Measurements from ENCODE around the gene NKD1. TPM values are rescaled to one million over a fixed set of nuclear protein-coding genes. Genes with fewer than 3 reads are reported as not detected.

The NKD1 gene
- total and polyA plus RNA-seq, 8 donors = 0.44 to 284 (median 2.1) TPM

GRCh38 chr16:50571786-50572185 is 23.6 kb downstream of the NKD1 start:
- no peak overlapping the region for H3K4me3 ChIP-seq
- H3K27ac ChIP-seq = no peak overlapping the region
- H3K36me3 ChIP-seq = peaks cover 0 to 11% (median 3%) of the 10 kb centered on the region in 4 donors
- WGBS, 5 donors = 90 to 96% (median 94%) methylated on average over 7 of the region's 7 CpGs
- H3K4me1 ChIP-seq = peaks cover 0 to 40% (median 15%) of the 10 kb centered on the region in 4 donors
- H3K27me3 ChIP-seq = no peaks in the 10 kb centered on the region
- intact Hi-C loops (cut with DNase I; ENCODE audit: low total_unique reads) = no loop called here
- DNase-seq = no peak
- TF ChIP-seq POLR2AphosphoS5 (IDR thresholded peaks at IDR 0.05) (no peak), CTCF (IDR thresholded peaks at IDR 0.05) (no peak), EP300 (IDR thresholded peaks at IDR 0.05) (no peak), POLR2A (IDR thresholded peaks at IDR 0.05) (no peak)
- H3K9me3 ChIP-seq = no peaks in the 10 kb centered on the region

- Histone ChIP-seq H3K36me3 (peaks cover 0 to 11% (median 3%) of the 10 kb centered on the region in 4 donors), H3K9me3 (no peaks in the 10 kb centered on the region), H3K4me1 (peaks cover 0 to 40% (median 15%) of the 10 kb centered on the region in 4 donors), H3K27ac (no peak overlapping the region), H3K4me3 (no peak overlapping the region), H3K27me3 (no peaks in the 10 kb centered on the region)
- 68 to 86% (median 82%) methylated on average over 7 of the region's 7 CpGs for WGBS, 5 donors
- DNase-seq = no peak
- intact Hi-C loops (cut with DNase I; ENCODE audit: low total_unique reads) = no loop called here
- TF ChIP-seq EP300 (IDR thresholded peaks at IDR 0.05) = no peak
- TF ChIP-seq CTCF (IDR thresholded peaks at IDR 0.05) = no peak
- TF ChIP-seq POLR2A (IDR thresholded peaks at IDR 0.05) = no peak
- TF ChIP-seq POLR2AphosphoS5 (IDR thresholded peaks at IDR 0.05) = no peak
Observed at GRCh38 chr16:50572700-50573099, 24.5 kb downstream of the NKD1 start.

- intact Hi-C loops (cut with DNase I; ENCODE audit: low total_unique reads) = no loop called here
- TF ChIP-seq EP300 (IDR thresholded peaks at IDR 0.05) = no peak
- no peak for TF ChIP-seq POLR2AphosphoS5 (IDR thresholded peaks at IDR 0.05)
- TF ChIP-seq CTCF (IDR thresholded peaks at IDR 0.05) = no peak
- TF ChIP-seq POLR2A (IDR thresholded peaks at IDR 0.05) = no peak
- Histone ChIP-seq H3K27ac (peak overlapping the region in 2 of 5 donors; percentile 77 to 79), H3K4me1 (peaks cover 0 to 38% (median 14%) of the 10 kb centered on the region in 4 donors), H3K36me3 (peaks cover 0 to 12% (median 3%) of the 10 kb centered on the region in 4 donors), H3K9me3 (no peaks in the 10 kb centered on the region), H3K4me3 (no peak overlapping the region), H3K27me3 (no peaks in the 10 kb centered on the region)
- WGBS, 5 donors = 76 to 98% (median 94%) methylated on average over 5 of the region's 5 CpGs
- no peak for DNase-seq
Observed at GRCh38 chr16:50573279-50573678, 25.1 kb downstream of the NKD1 start.

GRCh38 chr16:50573947-50574744 is 25.9 kb downstream of the NKD1 start:
- Histone ChIP-seq H3K27me3 (no peaks in the 10 kb centered on the region), H3K27ac (peak overlapping the region in 4 of 5 donors; percentile 52 to 79 (median 64)), H3K9me3 (no peaks in the 10 kb centered on the region), H3K4me1 (peaks cover 0 to 30% (median 10%) of the 10 kb centered on the region in 4 donors), H3K36me3 (peaks cover 0 to 20% (median 3%) of the 10 kb centered on the region in 4 donors), H3K4me3 (no peak overlapping the region)
- TF ChIP-seq POLR2AphosphoS5 (IDR thresholded peaks at IDR 0.05) (peak in 1 of 3 donors; percentile 3), POLR2A (IDR thresholded peaks at IDR 0.05) (no peak)
- intact Hi-C loops (cut with DNase I; ENCODE audit: low total_unique reads) = no loop called here
- peak in 1 of 2 donors; percentile 77 for DNase-seq
- WGBS, 5 donors = 52 to 74% (median 65%) methylated on average over 13 to 14 of the region's 14 CpGs

- peak overlapping the region in 4 of 5 donors; percentile 52 to 79 (median 64) for H3K27ac ChIP-seq
- TF ChIP-seq POLR2AphosphoS5 (IDR thresholded peaks at IDR 0.05) (no peak), EP300 (IDR thresholded peaks at IDR 0.05) (no peak), CTCF (IDR thresholded peaks at IDR 0.05) (no peak), POLR2A (IDR thresholded peaks at IDR 0.05) (no peak)
- peak in 1 of 2 donors; percentile 52 for DNase-seq
- H3K4me1 ChIP-seq = peaks cover 0 to 30% (median 10%) of the 10 kb centered on the region in 4 donors
- H3K9me3 ChIP-seq = no peaks in the 10 kb centered on the region
- peaks cover 0 to 20% (median 3%) of the 10 kb centered on the region in 4 donors for H3K36me3 ChIP-seq
- H3K4me3 ChIP-seq = no peak overlapping the region
- H3K27me3 ChIP-seq = no peaks in the 10 kb centered on the region
- intact Hi-C loops (cut with DNase I; ENCODE audit: low total_unique reads) = no loop called here
Observed at GRCh38 chr16:50574745-50575136, 26.5 kb downstream of the NKD1 start.

Data from stomach (tissue), 9 donors.